H1 (cell line): ENCODE data around the gene FAAH. TPM values are rescaled to one million over a fixed set of nuclear protein-coding genes. Genes with fewer than 3 reads are reported as not detected.

Source experiments
- CHD2 ChIP-seq: IDR thresholded peaks from 2 replicates; pipeline ENCODE4 v1.6.1; 2012; ENCODE audit warnings: low read length, improper control_type of control experiment
- CREB1 ChIP-seq: IDR thresholded peaks from 2 replicates; pipeline ENCODE4 v1.6.1; 2012; ENCODE audit warnings: inconsistent platforms
- GABPA ChIP-seq: IDR thresholded peaks from 2 replicates; pipeline ENCODE4 v1.6.1; 2011; ENCODE audit warnings: mild to moderate bottlenecking, low read length, moderate library complexity, borderline replicate concordance; ENCODE audit not compliant: insufficient read depth
- KDM1A ChIP-seq: fragments of 200-600, 300-600 bp; sonication (generic); IDR thresholded peaks from 2 replicates; pipeline ENCODE4 v1.7.1; 2016; ENCODE audit warnings: mild to moderate bottlenecking, low read length, borderline replicate concordance
- POLR2A ChIP-seq, 2 experiments: IDR thresholded peaks; 1 replicate in 1 of 2; 2 replicates in 1 of 2; pipeline ENCODE4 v1.6.1; 2011; ENCODE audit warnings: low read depth in 2 of 2, low read length in 2 of 2, mild to moderate bottlenecking in 2 of 2; ENCODE audit errors: control extremely low read depth in 1 of 2
- RAD21 ChIP-seq, 2 experiments: IDR thresholded peaks in 1 of 2; conservative IDR thresholded peaks in 1 of 2; 2 replicates each; pipeline ENCODE4 v1.6.1; 2011; ENCODE audit warnings: low read depth in 2 of 2, low read length in 2 of 2, improper control_type of control experiment in 1 of 2, inconsistent platforms in 1 of 2, mild to moderate bottlenecking in 1 of 2, moderate library complexity in 1 of 2
- RBBP5 ChIP-seq: IDR thresholded peaks from 2 replicates; pipeline ENCODE4 v1.7.1; 2012; ENCODE audit warnings: low read depth, mild to moderate bottlenecking, inconsistent platforms, low read length, moderate library complexity, borderline replicate concordance
- RXRA ChIP-seq: IDR thresholded peaks from 2 replicates; pipeline ENCODE4 v1.6.1; 2011; ENCODE audit warnings: low read depth, mild to moderate bottlenecking, low read length, moderate library complexity; ENCODE audit not compliant: insufficient read depth
- SIN3A ChIP-seq, 2 experiments: IDR thresholded peaks in 1 of 2; conservative IDR thresholded peaks in 1 of 2; 2 replicates each; pipeline ENCODE4 v1.6.1; 2011 to 2012; ENCODE audit warnings: low read length in 2 of 2, improper control_type of control experiment in 1 of 2, low read depth in 1 of 2, mild to moderate bottlenecking in 1 of 2
- SIX5 ChIP-seq: IDR thresholded peaks from 2 replicates; pipeline ENCODE4 v1.6.1; 2011; ENCODE audit warnings: mild to moderate bottlenecking, low read depth, low read length
- USF2 ChIP-seq: IDR thresholded peaks from 2 replicates; pipeline ENCODE4 v1.6.1; 2011; ENCODE audit warnings: low read length, improper control_type of control experiment
- polyA plus RNA-seq, 7 experiments: library from polyadenylated mRNA; depleted of rRNA in 3 of 7; stranded (reverse) in 5 of 7; unstranded in 2 of 7; fragments of >200 nt in 5 of 7; fragments of 200-250 nt in 2 of 7; gene quantifications; 1 replicate in 5 of 7; 2 replicates in 1 of 7; 4 replicates in 1 of 7; pipeline versions ENCODE4 v1.2.1 to v1.2.3, GENCODE V29; 2011 to 2013; ENCODE audit warnings: missing spikeins in 2 of 7, mixed read lengths in 2 of 7
- total RNA-seq: library from RNA; stranded (reverse); fragmentation: NEBNext Ultra II Directional; extraction: Animal tissue kit (Norgen Biotek cat#: 25700); gene quantifications from 2 replicates; pipeline ENCODE4 v1.2.1, GENCODE V29; 2021
- TF ChIP-seq, protein P1 (sequence below): IDR thresholded peaks from 2 replicates; pipeline ENCODE4 v1.6.1; 2012; ENCODE audit warnings: inconsistent platforms
- TF ChIP-seq, protein P2 (sequence below): IDR thresholded peaks from 2 replicates; pipeline ENCODE4 v1.6.1; 2012; ENCODE audit warnings: inconsistent platforms

FAAH gene
- total and polyA plus RNA-seq, 2 of the 8 experiments (the other 6 are each of a cell fraction or from before 2014, with no cell fraction given): 41.2 to 47.3 TPM

- TF ChIP-seq, protein P1, sequence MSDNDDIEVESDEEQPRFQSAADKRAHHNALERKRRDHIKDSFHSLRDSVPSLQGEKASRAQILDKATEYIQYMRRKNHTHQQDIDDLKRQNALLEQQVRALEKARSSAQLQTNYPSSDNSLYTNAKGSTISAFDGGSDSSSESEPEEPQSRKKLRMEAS: peak; percentile 89
- peak; percentile 48; the same call in 1 of the 2 replicates for TF ChIP-seq CREB1
- peak; percentile 71 to 80 for TF ChIP-seq RAD21 (IDR thresholded peaks at IDR 0.05 in 1 of 2, conservative IDR thresholded peaks at IDR 0.05 in 1 of 2; ENCODE audit: low read depth in 2 of 2, low read length in 2 of 2)
- peak; percentile 31 to 75; a peak in 1 of 4 replicates for TF ChIP-seq SIN3A (conservative IDR thresholded peaks at IDR 0.05 in 1 of 2, IDR thresholded peaks at IDR 0.05 in 1 of 2; ENCODE audit: low read depth in 1 of 2, low read length in 2 of 2)
- TF ChIP-seq RXRA: no peak
- TF ChIP-seq USF2: no peak
- TF ChIP-seq KDM1A: peak; percentile 94
- 0 out of 2 replicates have a peak, but pooled peaks have one; percentile 9 for TF ChIP-seq CHD2
- TF ChIP-seq SIX5: no peak
- TF ChIP-seq GABPA: peak; percentile 22; the same call in 1 of the 2 replicates
- 0 out of 2 replicates have a peak, but pooled peaks have one; percentile 68 for TF ChIP-seq RBBP5
- no peak for TF ChIP-seq POLR2A (IDR thresholded peaks at IDR 0.05; ENCODE audit: control extremely low read depth in 1 of 2, low read depth in 2 of 2, low read length in 2 of 2)
- TF ChIP-seq, protein P2, sequence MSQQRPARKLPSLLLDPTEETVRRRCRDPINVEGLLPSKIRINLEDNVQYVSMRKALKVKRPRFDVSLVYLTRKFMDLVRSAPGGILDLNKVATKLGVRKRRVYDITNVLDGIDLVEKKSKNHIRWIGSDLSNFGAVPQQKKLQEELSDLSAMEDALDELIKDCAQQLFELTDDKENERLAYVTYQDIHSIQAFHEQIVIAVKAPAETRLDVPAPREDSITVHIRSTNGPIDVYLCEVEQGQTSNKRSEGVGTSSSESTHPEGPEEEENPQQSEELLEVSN: peak; percentile 58; the same call in 1 of the 2 replicates
These were observed 48.4 kb downstream of the FAAH start (continued) for GRCh38 chr1:46442317-46443161.
